ENCODE results near the gene OPN1LW.
"Not testable (repeated sequence)": the region's sequence is repeated elsewhere in the genome, so short reads cannot be mapped to it uniquely, and the experiment has no call there.

DNA sequence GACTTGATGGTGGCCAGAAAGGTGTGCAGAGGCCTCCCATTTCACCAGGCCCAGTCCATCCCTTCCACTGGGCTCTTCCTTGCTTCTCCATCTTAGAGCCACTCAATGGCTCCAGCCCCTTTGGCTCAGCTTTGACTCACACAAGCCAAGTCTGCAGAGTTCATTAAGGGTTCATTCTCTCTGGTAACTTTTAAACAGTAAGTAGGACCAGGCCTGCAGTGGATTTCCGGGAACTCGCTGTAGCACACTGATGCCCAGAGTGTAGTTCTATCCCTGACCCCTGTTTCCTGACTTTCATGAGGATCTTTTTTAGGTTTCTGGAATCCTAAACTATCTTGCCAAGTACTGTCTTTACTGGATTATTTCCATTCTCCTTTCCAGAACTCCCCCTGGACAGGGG, 13.2 kb downstream of the OPN1LW start:
- TF ChIP-seq POLR2A, POLR2AphosphoS5 (IDR thresholded peaks at IDR 0.05): not testable (repeated sequence)
- TF ChIP-seq, protein P1, sequence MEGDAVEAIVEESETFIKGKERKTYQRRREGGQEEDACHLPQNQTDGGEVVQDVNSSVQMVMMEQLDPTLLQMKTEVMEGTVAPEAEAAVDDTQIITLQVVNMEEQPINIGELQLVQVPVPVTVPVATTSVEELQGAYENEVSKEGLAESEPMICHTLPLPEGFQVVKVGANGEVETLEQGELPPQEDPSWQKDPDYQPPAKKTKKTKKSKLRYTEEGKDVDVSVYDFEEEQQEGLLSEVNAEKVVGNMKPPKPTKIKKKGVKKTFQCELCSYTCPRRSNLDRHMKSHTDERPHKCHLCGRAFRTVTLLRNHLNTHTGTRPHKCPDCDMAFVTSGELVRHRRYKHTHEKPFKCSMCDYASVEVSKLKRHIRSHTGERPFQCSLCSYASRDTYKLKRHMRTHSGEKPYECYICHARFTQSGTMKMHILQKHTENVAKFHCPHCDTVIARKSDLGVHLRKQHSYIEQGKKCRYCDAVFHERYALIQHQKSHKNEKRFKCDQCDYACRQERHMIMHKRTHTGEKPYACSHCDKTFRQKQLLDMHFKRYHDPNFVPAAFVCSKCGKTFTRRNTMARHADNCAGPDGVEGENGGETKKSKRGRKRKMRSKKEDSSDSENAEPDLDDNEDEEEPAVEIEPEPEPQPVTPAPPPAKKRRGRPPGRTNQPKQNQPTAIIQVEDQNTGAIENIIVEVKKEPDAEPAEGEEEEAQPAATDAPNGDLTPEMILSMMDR (IDR thresholded peaks at IDR 0.05) = not testable (repeated sequence)
